ENCODE measurements around the gene NAGK.
"Not testable (repeated sequence)": the region's sequence is repeated elsewhere in the genome, so short reads cannot be mapped to it uniquely, and the experiment has no call there.

Gene NAGK

GRCh38 chr2:71045151-71045550 lies 23.3 kb upstream of the NAGK start:
- H3K27ac ChIP-seq = no peak overlapping the region
- no peak for DNase-seq (ENCODE audit: low spot score)
- POLR2A ChIA-PET (ENCODE audit: low non-redundant PET) = no interaction called here
- CTCF ChIA-PET = no interaction called here
- no peak for TF ChIP-seq CTCF (conservative IDR thresholded peaks at IDR 0.05; ENCODE audit: low read depth)

- CTCF ChIA-PET = interaction anchor here (0.6 kb wide), 1 partner anchor 320 kb away, joined by 6 read pairs; no protein-coding TSS in a partner anchor
- POLR2A ChIA-PET (ENCODE audit: low non-redundant PET) = no interaction called here
- H3K27ac ChIP-seq = no peak overlapping the region
- DNase-seq (ENCODE audit: low spot score) = no peak
- TF ChIP-seq CTCF (conservative IDR thresholded peaks at IDR 0.05; ENCODE audit: low read depth) = no peak
Observed at GRCh38 chr2:71045865-71046548, 22.4 kb upstream of the NAGK start.

GRCh38 chr2:71048096-71048495 lies 20.4 kb upstream of the NAGK start:
- ChIA-PET CTCF (no interaction called here), POLR2A (ENCODE audit: low non-redundant PET) (no interaction called here)
- DNase-seq (ENCODE audit: low spot score) = no peak
- no peak overlapping the region for H3K27ac ChIP-seq
- TF ChIP-seq CTCF (conservative IDR thresholded peaks at IDR 0.05; ENCODE audit: low read depth) = no peak

- CTCF ChIA-PET = interaction anchor here (0.6 to 1.6 kb wide), 6 partner anchors 14 to 307 kb away, joined by 3 to 8 read pairs (median 4); partner anchors contain the start of gene NAGK
- not testable (repeated sequence) for H3K27ac ChIP-seq
- POLR2A ChIA-PET (ENCODE audit: low non-redundant PET) = interaction anchor here (0.8 to 1.0 kb wide), 2 partner anchors 18 to 19 kb away, joined by 3 to 5 read pairs; partner anchors contain the start of gene NAGK
Observed at GRCh38 chr2:71049704-71050360, 18.6 kb upstream of the NAGK start.

GRCh38 chr2:71055206-71055740 lies 13.2 kb upstream of the NAGK start:
- POLR2A ChIA-PET (ENCODE audit: low non-redundant PET); CTCF ChIA-PET; DNase-seq (ENCODE audit: low spot score); H3K27ac ChIP-seq: not testable (repeated sequence)

More at GRCh38 chr2:71049704-71050360, 18.6 kb upstream of the NAGK start:
- DNase-seq (ENCODE audit: low spot score) = peak; percentile 48

GRCh38 chr2:71060211-71060610 lies 8.2 kb upstream of the NAGK start:
- ChIA-PET POLR2A (ENCODE audit: low non-redundant PET) (no interaction called here), CTCF (no interaction called here)
- H3K27ac ChIP-seq = no peak overlapping the region
- DNase-seq (ENCODE audit: low spot score) = no peak
- no peak for TF ChIP-seq CTCF (conservative IDR thresholded peaks at IDR 0.05; ENCODE audit: low read depth)

GRCh38 chr2:71060871-71061270 lies 7.6 kb upstream of the NAGK start:
- TF ChIP-seq CTCF (conservative IDR thresholded peaks at IDR 0.05; ENCODE audit: low read depth) = no peak
- ChIA-PET CTCF (no interaction called here), POLR2A (ENCODE audit: low non-redundant PET) (no interaction called here)
- no peak overlapping the region for H3K27ac ChIP-seq
- no peak for DNase-seq (ENCODE audit: low spot score)

Data from RWPE1 (cell line).